ENCODE results near the gene TCTN3.
"Not testable (repeated sequence)": the region's sequence is repeated elsewhere in the genome, so short reads cannot be mapped to it uniquely, and the experiment has no call there.

Gene TCTN3

GRCh38 chr10:95635319-95635733, 58.4 kb downstream of the TCTN3 start:
- DNase-seq (ENCODE audit: low read depth in 2 of 2): no peak

GRCh38 chr10:95628786-95629185, 64.9 kb downstream of the TCTN3 start:
- no peak for DNase-seq (ENCODE audit: low read depth in 2 of 2)

GRCh38 chr10:95626500-95626899, 67.2 kb downstream of the TCTN3 start:
- no peak for DNase-seq (ENCODE audit: low read depth in 2 of 2)

- DNase-seq (ENCODE audit: low read depth in 2 of 2): not testable (repeated sequence)
Measured at GRCh38 chr10:95620415-95620814, 73.3 kb downstream of the TCTN3 start.

GRCh38 chr10:95618101-95618500, 75.6 kb downstream of the TCTN3 start:
- DNase-seq (ENCODE audit: low read depth in 2 of 2): no peak

- no peak for DNase-seq (ENCODE audit: low read depth in 2 of 2)
Measured at GRCh38 chr10:95616446-95616845, 77.3 kb downstream of the TCTN3 start.
